Measurements from ENCODE around the gene OR5J2. TPM values are rescaled to one million over a fixed set of nuclear protein-coding genes. Genes with fewer than 3 reads are reported as not detected.
"Not testable (repeated sequence)": the region's sequence is repeated elsewhere in the genome, so short reads cannot be mapped to it uniquely, and the experiment has no call there.

Gene OR5J2
- not detected for total RNA-seq
- long read RNA-seq: 0 reads

- ATAC-seq (no peak), DNase-seq (no peak)
- intact Hi-C loops (cut with micrococcal nuclease): no loop called here
These were observed at the start of gene OR5J2 for GRCh38 chr11:56176318-56176717. Gene OR5J2, plus strand, starts transcription at chr11:56176618. Its CDS starts 0 bp downstream, at chr11:56176618.

- ATAC-seq: no peak
- intact Hi-C loops (cut with micrococcal nuclease): no loop called here
- DNase-seq: no peak
These were observed 36.2 kb upstream of the OR5J2 start, which contains the start of gene OR8J3 for GRCh38 chr11:56140151-56140661. Gene OR8J3, minus strand, starts transcription at chr11:56140201. Its CDS starts 2,483 bp downstream, at chr11:56137718.

GRCh38 chr11:56143681-56144080 is 32.7 kb upstream of the OR5J2 start:
- ATAC-seq; intact Hi-C loops (cut with micrococcal nuclease); DNase-seq: not testable (repeated sequence)

- no peak for DNase-seq
- intact Hi-C loops (cut with micrococcal nuclease): no loop called here
- no peak for ATAC-seq
These were observed 25.0 kb upstream of the OR5J2 start for GRCh38 chr11:56151376-56151775.

- intact Hi-C loops (cut with micrococcal nuclease): no loop called here
- ATAC-seq (no peak), DNase-seq (no peak)
These were observed 24.1 kb upstream of the OR5J2 start for GRCh38 chr11:56152333-56152732.

- DNase-seq (no peak), ATAC-seq (no peak)
- intact Hi-C loops (cut with micrococcal nuclease): no loop called here
These were observed 16.2 kb upstream of the OR5J2 start, which contains the start of gene OR8K5 for GRCh38 chr11:56160217-56160616. Gene OR8K5, minus strand, starts transcription at chr11:56160317. Its CDS starts 0 bp downstream, at chr11:56160317.

GRCh38 chr11:56163804-56164203 is 12.6 kb upstream of the OR5J2 start:
- intact Hi-C loops (cut with micrococcal nuclease): no loop called here
- DNase-seq: no peak
- no peak for ATAC-seq

- ATAC-seq: no peak
These were observed 4.1 kb upstream of the OR5J2 start for GRCh38 chr11:56172256-56172830.

GRCh38 chr11:56183459-56183858 is 7.0 kb downstream of the OR5J2 start:
- ATAC-seq (no peak), DNase-seq (no peak)
- intact Hi-C loops (cut with micrococcal nuclease): no loop called here

More at GRCh38 chr11:56172256-56172830, 4.1 kb upstream of the OR5J2 start:
- DNase-seq: no peak
- intact Hi-C loops (cut with micrococcal nuclease): no loop called here

GRCh38 chr11:56188602-56189001 is 12.2 kb downstream of the OR5J2 start:
- intact Hi-C loops (cut with micrococcal nuclease): no loop called here
- DNase-seq (no peak), ATAC-seq (no peak)

GRCh38 chr11:56196705-56197104 is 20.3 kb downstream of the OR5J2 start:
- no peak for DNase-seq
- intact Hi-C loops (cut with micrococcal nuclease): no loop called here
- ATAC-seq: no peak

GRCh38 chr11:56197367-56197766 is 20.9 kb downstream of the OR5J2 start:
- intact Hi-C loops (cut with micrococcal nuclease): no loop called here
- DNase-seq: no peak
- no peak for ATAC-seq

- DNase-seq (no peak), ATAC-seq (no peak)
- intact Hi-C loops (cut with micrococcal nuclease): no loop called here
These were observed 31.4 kb downstream of the OR5J2 start for GRCh38 chr11:56207790-56208189.

- intact Hi-C loops (cut with micrococcal nuclease): no loop called here
- DNase-seq (no peak), ATAC-seq (no peak)
These were observed 38.1 kb downstream of the OR5J2 start for GRCh38 chr11:56214537-56214936.

- ATAC-seq; intact Hi-C loops (cut with micrococcal nuclease); DNase-seq: not testable (repeated sequence)
These were observed 43.3 kb downstream of the OR5J2 start for GRCh38 chr11:56219735-56220134.

Other genes starting within 250 kb of the OR5J2 start
- not detected for gene OR5I1, start 240.2 kb upstream of the OR5J2 start, total RNA-seq
- gene OR10AG1, start 206.7 kb upstream of the OR5J2 start, total RNA-seq: not detected
- gene OR5F1, start 182.0 kb upstream of the OR5J2 start, total RNA-seq: not detected
- gene OR5AS1, start 149.0 kb upstream of the OR5J2 start, total RNA-seq: not detected
- gene OR8I2, start 83.3 kb upstream of the OR5J2 start, total RNA-seq: not detected
- gene OR8H2, start 72.9 kb upstream of the OR5J2 start, total RNA-seq: not detected
- not detected for gene OR8H3, start 54.2 kb upstream of the OR5J2 start, total RNA-seq
- gene OR8J3, start 36.4 kb upstream of the OR5J2 start, total RNA-seq: not detected
- not detected for gene OR8K5, start 16.3 kb upstream of the OR5J2 start, total RNA-seq
- gene OR5T2, start 57.6 kb downstream of the OR5J2 start, total RNA-seq: not detected
- gene OR5T3, start 75.6 kb downstream of the OR5J2 start, total RNA-seq: not detected
- not detected for gene OR5T1, start 97.5 kb downstream of the OR5J2 start, total RNA-seq
- gene OR8H1, start 115.6 kb downstream of the OR5J2 start, total RNA-seq: not detected
- gene OR8K3, start 138.5 kb downstream of the OR5J2 start, total RNA-seq: not detected
- not detected for gene OR8K1, start 169.4 kb downstream of the OR5J2 start, total RNA-seq
- not detected for gene OR8J1, start 177.7 kb downstream of the OR5J2 start, total RNA-seq
- gene OR8U1, start 199.0 kb downstream of the OR5J2 start, total RNA-seq: not detected
- gene OR5AL1, start 236.1 kb downstream of the OR5J2 start, total RNA-seq: not detected